Neutrophil (primary cell): Measurements from ENCODE around the gene RAG1.

Source experiments
- H3K27ac ChIP-seq: fragments of 200-600 bp; sonication (generic); 2 replicates; pipeline ENCODE4 v1.5.1; 2016; ENCODE audit warnings: mild to moderate bottlenecking, moderate library complexity
- H3K27me3 ChIP-seq: fragments of 200-600 bp; sonication (generic); 2 replicates; pipeline ENCODE4 v1.6.0; 2016; ENCODE audit warnings: mild to moderate bottlenecking
- H3K36me3 ChIP-seq: fragments of 200-600 bp; sonication (generic); 2 replicates; pipeline ENCODE4 v1.5.1; 2017
- H3K4me1 ChIP-seq, 2 experiments: fragments of 200-600 bp in 1 of 2; sonication (generic) in 1 of 2; 1 replicate in 1 of 2; 2 replicates in 1 of 2; pipeline versions ENCODE4 v1.5.1 to v1.6.1; 2013 to 2016; ENCODE audit warnings: low read depth in 1 of 2, low read length in 1 of 2, mild to moderate bottlenecking in 1 of 2, moderate library complexity in 1 of 2; ENCODE audit not compliant: control insufficient read depth in 1 of 2, insufficient read depth in 1 of 2
- H3K4me3 ChIP-seq, 2 experiments: fragments of 200-600 bp in 1 of 2; sonication (generic) in 1 of 2; 1 replicate in 1 of 2; 2 replicates in 1 of 2; pipeline ENCODE4 v1.5.1; 2013 to 2016; ENCODE audit warnings: low read depth in 1 of 2, low read length in 1 of 2, mild to moderate bottlenecking in 1 of 2, moderate library complexity in 1 of 2
- H3K9me3 ChIP-seq: fragments of 200-600 bp; sonication (generic); 2 replicates; pipeline ENCODE4 v1.5.1; 2016
- CTCF ChIP-seq: fragments of 200-600 bp; sonication (generic); IDR thresholded peaks from 2 replicates; pipeline ENCODE4 v1.5.1; 2016; ENCODE audit warnings: antibody characterized with exemption

RAG1 gene

GRCh38 chr11:36609383-36609782 is 41.6 kb downstream of the RAG1 start:
- no peaks in the 10 kb centered on the region for H3K27me3 ChIP-seq
- H3K4me1 ChIP-seq = no peaks in the 10 kb centered on the region
- no peak for TF ChIP-seq CTCF
- no peak overlapping the region for H3K27ac ChIP-seq
- no peaks in the 10 kb centered on the region for H3K36me3 ChIP-seq
- no peak overlapping the region for H3K4me3 ChIP-seq
- H3K9me3 ChIP-seq = no peaks in the 10 kb centered on the region

- Histone ChIP-seq H3K27ac (no peak overlapping the region), H3K36me3 (no peaks in the 10 kb centered on the region), H3K27me3 (no peaks in the 10 kb centered on the region), H3K4me3 (no peak overlapping the region), H3K9me3 (no peaks in the 10 kb centered on the region), H3K4me1 (no peaks in the 10 kb centered on the region)
- TF ChIP-seq CTCF = no peak
Observed at GRCh38 chr11:36615826-36616225, 48.0 kb downstream of the RAG1 start.

- Histone ChIP-seq H3K36me3 (no peaks in the 10 kb centered on the region), H3K4me1 (no peaks in the 10 kb centered on the region), H3K9me3 (no peaks in the 10 kb centered on the region), H3K27ac (no peak overlapping the region), H3K27me3 (no peaks in the 10 kb centered on the region), H3K4me3 (no peak overlapping the region)
- no peak for TF ChIP-seq CTCF
Observed at GRCh38 chr11:36617543-36618362, 49.9 kb downstream of the RAG1 start.

- Histone ChIP-seq H3K4me3 (no peak overlapping the region), H3K27me3 (no peaks in the 10 kb centered on the region), H3K9me3 (no peaks in the 10 kb centered on the region), H3K27ac (no peak overlapping the region), H3K36me3 (no peaks in the 10 kb centered on the region), H3K4me1 (no peaks in the 10 kb centered on the region)
- TF ChIP-seq CTCF = no peak
Observed at GRCh38 chr11:36618363-36619047, 50.7 kb downstream of the RAG1 start.

- no peaks in the 10 kb centered on the region for H3K4me1 ChIP-seq
- no peaks in the 10 kb centered on the region for H3K36me3 ChIP-seq
- no peak for TF ChIP-seq CTCF
- H3K4me3 ChIP-seq = no peak overlapping the region
- no peak overlapping the region for H3K27ac ChIP-seq
- no peaks in the 10 kb centered on the region for H3K27me3 ChIP-seq
- H3K9me3 ChIP-seq = no peaks in the 10 kb centered on the region
Observed at GRCh38 chr11:36619502-36619901, 51.7 kb downstream of the RAG1 start.
